ENCODE data around the gene RPL12. TPM values are rescaled to one million over a fixed set of nuclear protein-coding genes. Genes with fewer than 3 reads are reported as not detected.

Gene RPL12
- total RNA-seq, 1 donor from 2014 or later: 3,182 TPM

- DNase-seq (ENCODE audit: low read depth): no peak
- TF ChIP-seq CTCF (conservative IDR thresholded peaks at IDR 0.05; ENCODE audit: low read depth, low read length): no peak
- H3K4me3 ChIP-seq (ENCODE audit: low read depth, low read length): no peak overlapping the region
Measured at GRCh38 chr9:127489471-127490115, 38.4 kb upstream of the RPL12 start.

GRCh38 chr9:127488946-127489345, 37.7 kb upstream of the RPL12 start:
- DNase-seq (ENCODE audit: low read depth): no peak
- TF ChIP-seq CTCF (conservative IDR thresholded peaks at IDR 0.05; ENCODE audit: low read depth, low read length): no peak
- H3K4me3 ChIP-seq (ENCODE audit: low read depth, low read length): no peak overlapping the region

GRCh38 chr9:127485995-127486394, 34.8 kb upstream of the RPL12 start:
- no peak overlapping the region for H3K4me3 ChIP-seq (ENCODE audit: low read depth, low read length)
- DNase-seq (ENCODE audit: low read depth): no peak
- TF ChIP-seq CTCF (conservative IDR thresholded peaks at IDR 0.05; ENCODE audit: low read depth, low read length): no peak

GRCh38 chr9:127482662-127483061, 31.5 kb upstream of the RPL12 start:
- TF ChIP-seq CTCF (conservative IDR thresholded peaks at IDR 0.05; ENCODE audit: low read depth, low read length): no peak
- H3K4me3 ChIP-seq (ENCODE audit: low read depth, low read length): no peak overlapping the region
- DNase-seq (ENCODE audit: low read depth): no peak

GRCh38 chr9:127479507-127480081, 28.4 kb upstream of the RPL12 start:
- TF ChIP-seq CTCF (conservative IDR thresholded peaks at IDR 0.05; ENCODE audit: low read depth, low read length): no peak
- DNase-seq (ENCODE audit: low read depth): no peak
- no peak overlapping the region for H3K4me3 ChIP-seq (ENCODE audit: low read depth, low read length)

- no peak for DNase-seq (ENCODE audit: low read depth)
- TF ChIP-seq CTCF (conservative IDR thresholded peaks at IDR 0.05; ENCODE audit: low read depth, low read length): no peak
- no peak overlapping the region for H3K4me3 ChIP-seq (ENCODE audit: low read depth, low read length)
Measured at GRCh38 chr9:127474592-127474991, 23.4 kb upstream of the RPL12 start.

- H3K4me3 ChIP-seq (ENCODE audit: low read depth, low read length): no peak overlapping the region
- no peak for DNase-seq (ENCODE audit: low read depth)
- TF ChIP-seq CTCF (conservative IDR thresholded peaks at IDR 0.05; ENCODE audit: low read depth, low read length): no peak
Measured at GRCh38 chr9:127473932-127474331, 22.7 kb upstream of the RPL12 start.
